ENCODE measurements around the gene GRIK2. TPM values are rescaled to one million over a fixed set of nuclear protein-coding genes. Genes with fewer than 3 reads are reported as not detected.

The GRIK2 gene
- total and polyA plus RNA-seq, 2 donors (not counting 3 experiments of a cell fraction or from before 2014, with no cell fraction given) = not detected

- FAIRE-seq (no peak), DNase-seq (ENCODE audit: low read depth, low spot score) (no peak)
- CTCF ChIA-PET = no interaction called here
Observed at GRCh38 chr6:101572627-101573026, 179.1 kb downstream of the GRIK2 start.

More at GRCh38 chr6:101572627-101573026, 179.1 kb downstream of the GRIK2 start:
- Histone ChIP-seq H3K79me2 (ENCODE audit: control insufficient read depth, insufficient read depth, low read length) (no peaks in the 10 kb centered on the region), H4K20me1 (replicated peaks; ENCODE audit: control insufficient read depth, extremely low read depth, insufficient read depth, low read length) (no peaks in the 10 kb centered on the region), H3K27me3 (ENCODE audit: control insufficient read depth in 2 of 2, insufficient read depth in 2 of 2, low read length in 2 of 2) (no peaks in the 10 kb centered on the region), H3K4me1 (ENCODE audit: control insufficient read depth, extremely low read depth, insufficient read depth, low read length) (no peaks in the 10 kb centered on the region), H3K36me3 (ENCODE audit: control insufficient read depth in 2 of 2, extremely low read depth in 1 of 2, insufficient read depth in 2 of 2, low read length in 2 of 2) (no peaks in the 10 kb centered on the region), H3K9me3 (replicated peaks; ENCODE audit: control insufficient read depth, insufficient read depth, low read length) (no peaks in the 10 kb centered on the region), H3K27ac (ENCODE audit: insufficient read depth, low read depth, low read length) (no peak overlapping the region), H3K9me1 (replicated peaks; ENCODE audit: control insufficient read depth, extremely low read depth, insufficient read depth, low read length) (no peaks in the 10 kb centered on the region), H3K4me3 (replicated peaks in 1 of 3; ENCODE audit: insufficient read depth in 1 of 3, low read depth in 1 of 3, low read length in 3 of 3) (no peak overlapping the region), H3K4me2 (ENCODE audit: insufficient read depth, low read length) (no peak overlapping the region), H3K9ac (replicated peaks; ENCODE audit: extremely low read depth, insufficient read depth, low read length) (no peak overlapping the region), H2AFZ (ENCODE audit: low read depth, low read length) (no peak overlapping the region)
- POLR2A ChIA-PET = no interaction called here
- dilution Hi-C loops (cut with MboI; ENCODE audit: extremely low pct_ligation_motif_present, low sequenced_read_pairs) (no loop called here), intact Hi-C loops (cut with micrococcal nuclease) (no loop called here)
- TF ChIP-seq MYC (IDR thresholded peaks at IDR 0.05; ENCODE audit: low read depth, low read length) = no peak
- TF ChIP-seq EZH2 (IDR thresholded peaks at IDR 0.05; ENCODE audit: borderline replicate concordance, low read depth, low read length, severe bottlenecking) = no peak
- TF ChIP-seq FOS (IDR thresholded peaks at IDR 0.05; ENCODE audit: borderline replicate concordance, insufficient read depth, low read length) = no peak
- TF ChIP-seq CTCF (IDR thresholded peaks at IDR 0.05; ENCODE audit: extremely low read depth in 1 of 2, insufficient read depth in 1 of 2, low read depth in 1 of 2, low read length in 2 of 2) = no peak
- no peak for TF ChIP-seq POLR2A (IDR thresholded peaks at IDR 0.05; ENCODE audit: low read depth, low read length)
- TF ChIP-seq MAX (IDR thresholded peaks at IDR 0.05; ENCODE audit: insufficient read depth, insufficient read length) = no peak
- TF ChIP-seq GATA2 (IDR thresholded peaks at IDR 0.05; ENCODE audit: insufficient read depth, insufficient read length, low read depth, low read length) = no peak
- TF ChIP-seq JUN (IDR thresholded peaks at IDR 0.05; ENCODE audit: borderline replicate concordance, insufficient read depth, insufficient read length, low read depth) = no peak
- BruUV-seq (replicated peaks) = no TSS peak

Data from endothelial cell of umbilical vein (primary cell).